SK-N-SH treated with all-trans-retinoic acid at 6 μM for 48 hours (cell line): ENCODE measurements around the gene IFT81.

ENCODE experiments used
- ATAC-seq: fragments of 200-7000 bp; cut with Tn5 transposase; 3 replicates; pipeline ENCODE4 v1.9.1; 2020; ENCODE audit warnings: mild to moderate bottlenecking, moderate library complexity
- BACH2 ChIP-seq: fragments of 250-450 bp; sonication (Bioruptor Pico); IDR thresholded peaks from 2 replicates; pipeline ENCODE4 v1.9.0; 2021; ENCODE audit warnings: mild to moderate bottlenecking, borderline replicate concordance
- CREB5 ChIP-seq: fragments of 250-450 bp; sonication (Bioruptor Pico); IDR thresholded peaks from 2 replicates; pipeline ENCODE4 v1.5.1; 2020; ENCODE audit warnings: low read depth, mild to moderate bottlenecking, moderate library complexity
- CSRNP3 ChIP-seq: fragments of 250-450 bp; sonication (Bioruptor Pico); IDR thresholded peaks from 2 replicates; pipeline ENCODE4 v1.5.1; 2021; ENCODE audit warnings: mild to moderate bottlenecking, moderate library complexity
- ESRRG ChIP-seq: fragments of 250-450 bp; sonication (Bioruptor Pico); IDR thresholded peaks from 2 replicates; pipeline ENCODE4 v1.6.1; 2021; ENCODE audit warnings: mild to moderate bottlenecking
- GLIS3 ChIP-seq: fragments of 250-450 bp; sonication (Bioruptor Pico); IDR thresholded peaks from 2 replicates; pipeline ENCODE4 v1.5.0; 2020; ENCODE audit warnings: mild to moderate bottlenecking, moderate library complexity
- ISL1 ChIP-seq: fragments of 250-450 bp; sonication (Bioruptor Pico); IDR thresholded peaks from 2 replicates; pipeline ENCODE4 v2.1.2; 2022; ENCODE audit warnings: mild to moderate bottlenecking, moderate library complexity
- OSR1 ChIP-seq: fragments of 250-450 bp; sonication (Bioruptor Pico); IDR thresholded peaks from 2 replicates; pipeline ENCODE4 v1.8.0; 2022; ENCODE audit warnings: moderate library complexity, mild to moderate bottlenecking, inconsistent platforms
- PATZ1 ChIP-seq: fragments of 250-450 bp; sonication (Bioruptor Pico); IDR thresholded peaks from 2 replicates; pipeline ENCODE4 v1.8.0; 2020; ENCODE audit warnings: mild to moderate bottlenecking, moderate library complexity, borderline replicate concordance
- POU6F1 ChIP-seq: fragments of 250-450 bp; sonication (Bioruptor Pico); IDR thresholded peaks from 2 replicates; pipeline ENCODE4 v1.8.0; 2021; ENCODE audit warnings: low read depth, mild to moderate bottlenecking, moderate library complexity, borderline replicate concordance
- PPARA ChIP-seq: fragments of 250-450 bp; sonication (Bioruptor Pico); IDR thresholded peaks from 2 replicates; pipeline ENCODE4 v1.5.0; 2020; ENCODE audit warnings: mild to moderate bottlenecking, borderline replicate concordance
- SNAI2 ChIP-seq: fragments of 250-450 bp; sonication (Bioruptor Pico); IDR thresholded peaks from 2 replicates; pipeline ENCODE4 v1.5.0; 2020; ENCODE audit warnings: mild to moderate bottlenecking, moderate library complexity
- TCF4 ChIP-seq: fragments of 250-450 bp; sonication (Bioruptor Pico); IDR thresholded peaks from 2 replicates; pipeline ENCODE4 v1.8.0; 2021; ENCODE audit warnings: mild to moderate bottlenecking, moderate library complexity, borderline replicate concordance
- TSHZ2 ChIP-seq: fragments of 250-450 bp; sonication (Bioruptor Pico); IDR thresholded peaks from 2 replicates; pipeline ENCODE4 v1.5.0; 2020; ENCODE audit warnings: mild to moderate bottlenecking, moderate library complexity
- ZC3H10 ChIP-seq: fragments of 250-450 bp; sonication (Bioruptor Pico); IDR thresholded peaks from 2 replicates; pipeline ENCODE4 v1.5.1; 2021; ENCODE audit warnings: mild to moderate bottlenecking, moderate library complexity
- ZFP3 ChIP-seq: fragments of 250-450 bp; sonication (Bioruptor Pico); IDR thresholded peaks from 2 replicates; pipeline ENCODE4 v1.5.0; 2020; ENCODE audit warnings: mild to moderate bottlenecking, moderate library complexity
- ZNF565 ChIP-seq: fragments of 450-650 bp; formaldehyde crosslinking; conservative IDR thresholded peaks from 2 replicates; pipeline ENCODE4 v1.5.0; 2020; ENCODE audit warnings: low read depth, mild to moderate bottlenecking, moderate library complexity
- ZNF70 ChIP-seq: fragments of 450-650 bp; formaldehyde crosslinking; IDR thresholded peaks from 2 replicates; pipeline ENCODE4 v1.5.0; 2020; ENCODE audit warnings: mild to moderate bottlenecking, moderate library complexity
- ZNF8 ChIP-seq: fragments of 450-650 bp; formaldehyde crosslinking; IDR thresholded peaks from 2 replicates; pipeline ENCODE4 v1.5.0; 2020; ENCODE audit warnings: mild to moderate bottlenecking, moderate library complexity

IFT81 gene

GRCh38 chr12:110180591-110181005, 56.4 kb downstream of the IFT81 start:
- TF ChIP-seq TCF4 (no peak), GLIS3 (CRISPR knock-in tag) (no peak), ISL1 (CRISPR knock-in tag) (peak; percentile 81), CREB5 (CRISPR knock-in tag) (peak; percentile 40; the same call in 1 of the 2 replicates), TSHZ2 (no peak), ZNF70 (CRISPR knock-in tag) (no peak), SNAI2 (CRISPR knock-in tag) (no peak), POU6F1 (no peak), PPARA (CRISPR knock-in tag) (no peak), ESRRG (CRISPR knock-in tag) (no peak), BACH2 (CRISPR knock-in tag) (no peak), ZNF8 (CRISPR knock-in tag) (no peak), CSRNP3 (no peak), ZNF565 (CRISPR knock-in tag) (no peak), ZC3H10 (CRISPR knock-in tag) (no peak)
- peak; percentile 52 for ATAC-seq

- no peak for ATAC-seq
- no peak for TF ChIP-seq PPARA (CRISPR knock-in tag)
- no peak for TF ChIP-seq CREB5 (CRISPR knock-in tag)
- TF ChIP-seq ZNF70 (CRISPR knock-in tag), result no peak
- TF ChIP-seq ZFP3 (CRISPR knock-in tag), result no peak
- no peak for TF ChIP-seq OSR1
- no peak for TF ChIP-seq ZNF8 (CRISPR knock-in tag)
- TF ChIP-seq ESRRG (CRISPR knock-in tag), result no peak
- no peak for TF ChIP-seq SNAI2 (CRISPR knock-in tag)
- TF ChIP-seq CSRNP3, result no peak
- no peak for TF ChIP-seq BACH2 (CRISPR knock-in tag)
- no peak for TF ChIP-seq TSHZ2
- no peak for TF ChIP-seq ZNF565 (CRISPR knock-in tag)
- no peak for TF ChIP-seq TCF4
- no peak for TF ChIP-seq PATZ1 (CRISPR knock-in tag)
Observed at GRCh38 chr12:110182281-110182680, 58.1 kb downstream of the IFT81 start.
